ENCODE results near the gene SPRY4. TPM values are rescaled to one million over a fixed set of nuclear protein-coding genes. Genes with fewer than 3 reads are reported as not detected.

Gene SPRY4
- total and polyA plus RNA-seq, 2 of the 13 experiments (the other 11 are each of a cell fraction or from before 2014, with no cell fraction given): 8.9 to 17.8 TPM

DNA sequence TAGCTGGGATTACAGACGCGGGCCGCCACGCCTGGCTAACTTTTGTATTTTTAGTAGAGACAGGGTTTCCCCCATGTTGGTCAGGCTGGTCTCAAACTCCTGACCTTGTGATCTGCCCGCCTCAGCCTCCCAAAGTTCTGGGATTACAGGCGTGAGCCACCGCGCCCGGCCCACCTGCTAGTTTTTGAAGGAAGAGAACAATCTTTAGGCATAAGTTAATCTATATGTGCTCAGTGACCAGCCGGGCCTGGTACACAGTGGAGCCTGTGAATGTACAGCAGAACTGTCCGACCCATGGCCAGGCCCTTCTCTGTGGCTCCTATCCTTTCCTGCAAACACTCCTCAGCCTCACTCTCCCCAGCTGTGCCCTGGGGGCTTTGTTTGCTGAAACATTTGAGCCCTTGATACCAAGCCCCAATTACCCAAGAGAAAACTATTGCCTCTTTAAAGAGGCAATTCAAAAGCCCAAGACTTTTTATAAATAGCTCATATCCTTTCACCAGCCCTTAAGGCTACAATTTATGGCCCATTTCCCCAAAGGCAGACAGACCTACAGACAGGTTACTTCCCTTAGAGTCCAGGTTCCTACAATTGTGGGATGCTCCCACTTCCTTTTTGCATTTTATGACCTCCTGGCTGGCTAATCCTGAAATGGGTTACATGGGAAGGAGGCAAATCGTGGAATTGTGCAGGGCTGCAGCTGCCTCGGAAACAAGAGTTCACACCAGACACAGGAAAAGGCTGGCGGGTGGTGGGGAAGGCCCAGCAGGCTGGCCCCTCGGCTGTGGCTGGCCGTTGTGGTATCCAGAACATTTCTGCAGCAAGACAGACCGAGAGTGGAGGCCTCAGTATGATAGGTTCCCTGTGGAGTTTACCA is 37.5 kb downstream of the SPRY4 start:
- no peak overlapping the region for H3K27ac ChIP-seq (ENCODE audit: extremely low read length, insufficient read depth, low read length)
- no peak overlapping the region for H3K4me3 ChIP-seq (replicated peaks in 1 of 3; ENCODE audit: insufficient read depth in 1 of 3, low read depth in 2 of 3, low read length in 3 of 3)
- no peaks in the 10 kb centered on the region for H4K20me1 ChIP-seq (ENCODE audit: insufficient read depth, low read length)
- WGBS (ENCODE audit: low lambda C conversion rate): 91% methylated on average over 12 of the region's 17 CpGs
- no peaks in the 10 kb centered on the region for H3K79me2 ChIP-seq (ENCODE audit: insufficient read depth, low read length)
- no peak overlapping the region for H2AFZ ChIP-seq (ENCODE audit: low read length)
- TF ChIP-seq, protein P1, sequence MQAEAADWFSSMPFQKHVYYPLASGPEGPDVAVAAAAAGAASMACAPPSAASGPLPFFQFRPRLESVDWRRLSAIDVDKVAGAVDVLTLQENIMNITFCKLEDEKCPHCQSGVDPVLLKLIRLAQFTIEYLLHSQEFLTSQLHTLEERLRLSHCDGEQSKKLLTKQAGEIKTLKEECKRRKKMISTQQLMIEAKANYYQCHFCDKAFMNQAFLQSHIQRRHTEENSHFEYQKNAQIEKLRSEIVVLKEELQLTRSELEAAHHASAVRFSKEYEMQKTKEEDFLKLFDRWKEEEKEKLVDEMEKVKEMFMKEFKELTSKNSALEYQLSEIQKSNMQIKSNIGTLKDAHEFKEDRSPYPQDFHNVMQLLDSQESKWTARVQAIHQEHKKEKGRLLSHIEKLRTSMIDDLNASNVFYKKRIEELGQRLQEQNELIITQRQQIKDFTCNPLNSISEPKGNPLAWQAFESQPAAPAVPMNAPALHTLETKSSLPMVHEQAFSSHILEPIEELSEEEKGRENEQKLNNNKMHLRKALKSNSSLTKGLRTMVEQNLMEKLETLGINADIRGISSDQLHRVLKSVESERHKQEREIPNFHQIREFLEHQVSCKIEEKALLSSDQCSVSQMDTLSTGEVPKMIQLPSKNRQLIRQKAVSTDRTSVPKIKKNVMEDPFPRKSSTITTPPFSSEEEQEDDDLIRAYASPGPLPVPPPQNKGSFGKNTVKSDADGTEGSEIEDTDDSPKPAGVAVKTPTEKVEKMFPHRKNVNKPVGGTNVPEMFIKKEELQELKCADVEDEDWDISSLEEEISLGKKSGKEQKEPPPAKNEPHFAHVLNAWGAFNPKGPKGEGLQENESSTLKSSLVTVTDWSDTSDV (CRISPR knock-in tag; IDR thresholded peaks at IDR 0.05): no peak
- TF ChIP-seq SRY (CRISPR knock-in tag; IDR thresholded peaks at IDR 0.05) (no peak), ZNF432 (CRISPR knock-in tag; IDR thresholded peaks at IDR 0.05; ENCODE audit: borderline replicate concordance) (no peak), KLF16 (CRISPR knock-in tag; IDR thresholded peaks at IDR 0.05) (no peak), ZNF17 (CRISPR knock-in tag; IDR thresholded peaks at IDR 0.05) (no peak)
- no peak for ATAC-seq
- BruUV-seq (replicated peaks): no TSS peak
- H3K9me3 ChIP-seq (ENCODE audit: low read length): no peaks in the 10 kb centered on the region
- H3K27me3 ChIP-seq (ENCODE audit: control insufficient read depth in 1 of 2, insufficient read depth in 2 of 2, low read length in 2 of 2): no peaks in the 10 kb centered on the region
- ChIA-PET POLR2A (no interaction called here), CTCF (ENCODE audit: low intra/inter-chr PET ratio, low total read pairs) (no interaction called here)
- no peak for DNase-seq (ENCODE audit: low spot score)
- intact Hi-C loops (cut with micrococcal nuclease; ENCODE audit: unreplicated experiment): no loop called here
- no peak overlapping the region for H3K4me2 ChIP-seq (ENCODE audit: low read depth, low read length)
- no peak overlapping the region for H3K9ac ChIP-seq (ENCODE audit: insufficient read depth, low read depth, low read length)
- peaks cover 10% of the 10 kb centered on the region for H3K4me1 ChIP-seq (ENCODE audit: insufficient read depth, low read length)
- no peak for FAIRE-seq
- in situ Hi-C loops (cut with HindIII; ENCODE audit: extremely low pct_ligation_motif_present, low pct_unique_long_range_greater_than_20kb): no loop called here
- H3K36me3 ChIP-seq (replicated peaks in 1 of 2; ENCODE audit: control insufficient read depth in 1 of 2, insufficient read depth in 2 of 2, low read length in 2 of 2): no peaks in the 10 kb centered on the region

All from HepG2 (cell line).